HG02571 (cell line): Measurements from ENCODE around the gene BCR.

Experiments used
- ATAC-seq: cut with Tn5 transposase; IDR thresholded peaks from one replicate; pipeline ENCODE4 v1.9.1; 2021; ENCODE audit warnings: mild to moderate bottlenecking, moderate library complexity; ENCODE audit not compliant: unreplicated experiment

Gene BCR

DNA sequence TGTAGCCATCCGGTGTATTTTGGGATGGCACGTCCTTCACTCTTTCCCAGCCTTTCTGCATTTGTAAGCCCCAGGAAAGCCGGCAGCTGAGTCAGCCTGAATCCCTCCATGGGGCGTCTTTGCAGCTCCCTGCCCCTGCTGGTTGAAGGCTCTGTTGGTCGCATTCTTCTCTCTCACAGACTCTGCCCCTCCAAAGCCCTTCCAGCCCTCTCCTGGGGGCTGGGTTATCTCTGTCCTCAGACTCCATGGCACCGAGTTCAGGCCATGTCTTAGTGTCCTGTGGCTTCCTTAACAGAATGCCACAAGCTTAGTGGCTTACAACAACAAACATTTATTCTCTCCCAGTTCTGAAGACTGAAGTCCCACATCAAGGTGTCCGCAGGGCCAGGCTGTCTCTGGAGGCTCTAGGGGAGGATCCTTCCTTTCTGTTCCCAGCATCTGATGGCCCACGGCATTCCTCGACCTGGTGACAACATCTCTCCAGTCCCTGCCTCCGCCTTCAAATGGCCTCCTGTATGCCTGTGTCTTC lies 62.2 kb downstream of the BCR start:
- no peak for ATAC-seq

DNA sequence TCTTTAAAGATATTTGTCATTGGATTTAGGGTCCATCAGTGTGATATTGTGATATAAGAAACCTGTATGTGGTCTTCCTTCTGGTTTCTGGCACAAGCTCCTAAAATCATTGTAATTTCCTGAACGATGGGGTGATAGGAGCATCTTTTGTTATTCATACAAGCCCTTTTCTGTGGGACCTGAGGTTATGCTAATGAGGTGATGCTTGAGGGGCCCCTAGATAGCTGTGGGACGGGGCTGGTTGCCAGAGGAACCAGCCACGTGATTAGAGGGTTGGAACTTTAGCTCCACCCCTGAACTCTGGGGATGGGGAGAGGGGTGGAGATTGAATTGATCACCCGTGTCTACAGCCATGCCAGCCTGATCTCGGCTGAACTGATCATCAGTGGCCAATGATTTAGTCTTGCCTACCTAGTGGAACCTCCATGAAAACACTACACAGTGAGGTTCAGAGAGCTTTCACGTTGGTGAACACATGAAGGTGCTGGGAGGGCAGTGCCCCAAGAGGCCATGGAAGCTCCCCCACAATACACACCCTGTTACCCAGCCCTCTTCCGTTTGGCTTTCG lies 62.8 kb downstream of the BCR start:
- no peak for ATAC-seq

DNA sequence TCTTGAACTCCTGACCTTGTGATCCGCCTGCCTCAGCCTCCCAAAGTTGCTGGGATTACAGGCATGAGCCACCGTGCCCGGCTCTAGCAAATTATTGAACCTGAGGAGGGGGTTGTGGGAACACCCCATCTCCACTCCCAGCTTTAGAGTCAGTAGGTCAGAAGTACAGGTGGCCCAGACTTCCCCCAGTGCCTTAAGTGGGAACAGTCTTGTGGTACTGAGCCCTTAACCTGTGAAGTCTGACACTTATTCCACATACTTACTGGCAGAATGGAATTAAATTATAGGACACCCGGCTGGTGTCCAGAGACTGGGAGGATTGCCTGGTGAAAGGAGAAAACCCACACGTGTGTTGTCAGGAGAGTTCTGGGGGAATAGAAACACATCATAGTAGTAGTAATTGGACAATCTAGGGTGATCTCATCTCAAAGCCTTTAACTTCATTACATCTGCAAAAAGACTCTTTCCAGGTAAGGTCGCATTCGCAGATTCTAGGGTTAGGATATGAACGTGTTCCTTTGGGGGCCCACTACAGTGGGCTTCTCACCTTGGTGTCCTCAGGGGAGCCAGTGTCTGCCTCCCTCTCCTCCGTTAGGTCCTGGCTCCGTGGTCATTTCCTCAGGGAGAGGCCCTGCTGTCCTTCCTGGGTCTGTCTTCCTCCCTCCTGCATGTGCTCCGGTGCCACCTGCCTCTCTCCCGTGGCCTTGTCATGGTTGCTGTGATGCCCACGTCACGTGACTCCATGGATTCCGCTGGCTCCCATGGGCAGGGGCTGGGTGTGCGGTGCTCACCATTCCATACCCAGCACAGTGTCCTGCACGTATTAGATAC lies 63.8 kb downstream of the BCR start:
- no peak for ATAC-seq

DNA sequence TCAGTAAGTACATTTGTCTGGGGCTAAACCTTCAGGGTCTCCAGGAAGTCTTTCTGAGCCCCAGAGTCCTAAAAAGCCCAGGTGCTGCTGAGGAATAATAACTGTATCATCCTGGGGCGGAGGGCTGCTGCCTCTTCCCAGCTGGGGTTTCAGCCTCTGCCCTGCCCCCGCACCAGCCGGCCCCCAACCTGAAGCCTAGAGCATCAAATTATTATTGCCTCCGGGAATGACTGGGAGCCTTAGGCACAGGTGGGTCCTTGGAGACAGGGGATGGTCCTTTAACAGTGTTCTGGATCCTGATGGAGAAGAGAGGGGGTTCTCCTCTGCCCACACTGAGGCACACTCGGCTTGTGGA lies 64.4 kb downstream of the BCR start:
- no peak for ATAC-seq

DNA sequence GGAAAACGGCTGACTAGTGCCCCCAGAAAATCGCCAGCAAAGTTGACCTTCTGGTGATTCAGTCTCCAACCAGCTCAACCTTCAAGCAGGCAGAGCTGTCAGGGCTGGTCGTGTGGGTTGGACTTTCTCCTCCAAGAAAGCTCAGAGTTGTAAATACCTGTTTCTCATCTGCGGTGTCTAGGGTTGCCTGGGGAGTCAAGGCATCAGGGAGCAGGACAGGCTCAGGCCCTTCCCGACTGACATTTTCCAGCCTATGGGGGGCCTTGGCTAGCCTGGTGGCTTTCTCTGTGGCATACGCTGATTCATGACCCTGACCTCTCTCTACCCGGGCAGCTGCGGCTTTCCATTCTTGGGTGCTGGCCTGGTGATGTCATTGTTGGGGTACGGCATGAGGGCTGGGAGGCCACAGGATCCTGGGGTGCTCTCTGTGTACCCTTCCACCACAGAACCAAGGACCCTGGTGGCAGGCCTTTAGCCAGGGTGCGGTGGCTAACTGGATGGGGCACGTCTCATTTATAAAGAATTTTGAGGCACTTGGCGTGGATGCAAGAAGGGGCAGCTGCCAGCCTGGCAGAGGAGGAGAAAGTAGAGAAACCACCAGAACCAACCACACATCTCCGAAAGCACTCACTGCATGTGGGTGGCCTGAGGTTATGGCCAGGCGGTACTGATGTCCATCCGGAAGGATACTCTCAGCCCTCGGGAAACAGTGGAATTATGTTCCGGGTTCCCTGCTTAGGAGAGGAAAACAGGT lies 64.9 kb downstream of the BCR start:
- ATAC-seq, result no peak

DNA sequence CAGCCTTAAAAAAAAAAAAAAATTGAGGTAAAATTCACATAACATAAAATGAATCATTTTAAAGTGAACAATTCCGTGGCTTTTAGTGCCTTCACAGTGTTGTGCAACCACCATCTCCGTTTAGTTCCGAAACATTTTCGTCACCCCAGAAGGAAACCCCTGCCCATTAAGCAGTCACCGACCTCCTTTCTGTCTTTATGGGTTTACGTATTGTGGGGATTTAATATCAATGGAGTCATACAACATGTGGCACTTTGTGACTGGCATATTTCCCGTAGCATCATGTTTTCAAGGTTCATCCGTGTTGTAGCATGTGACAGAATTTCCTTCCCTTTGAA lies 65.5 kb downstream of the BCR start:
- no peak for ATAC-seq

DNA sequence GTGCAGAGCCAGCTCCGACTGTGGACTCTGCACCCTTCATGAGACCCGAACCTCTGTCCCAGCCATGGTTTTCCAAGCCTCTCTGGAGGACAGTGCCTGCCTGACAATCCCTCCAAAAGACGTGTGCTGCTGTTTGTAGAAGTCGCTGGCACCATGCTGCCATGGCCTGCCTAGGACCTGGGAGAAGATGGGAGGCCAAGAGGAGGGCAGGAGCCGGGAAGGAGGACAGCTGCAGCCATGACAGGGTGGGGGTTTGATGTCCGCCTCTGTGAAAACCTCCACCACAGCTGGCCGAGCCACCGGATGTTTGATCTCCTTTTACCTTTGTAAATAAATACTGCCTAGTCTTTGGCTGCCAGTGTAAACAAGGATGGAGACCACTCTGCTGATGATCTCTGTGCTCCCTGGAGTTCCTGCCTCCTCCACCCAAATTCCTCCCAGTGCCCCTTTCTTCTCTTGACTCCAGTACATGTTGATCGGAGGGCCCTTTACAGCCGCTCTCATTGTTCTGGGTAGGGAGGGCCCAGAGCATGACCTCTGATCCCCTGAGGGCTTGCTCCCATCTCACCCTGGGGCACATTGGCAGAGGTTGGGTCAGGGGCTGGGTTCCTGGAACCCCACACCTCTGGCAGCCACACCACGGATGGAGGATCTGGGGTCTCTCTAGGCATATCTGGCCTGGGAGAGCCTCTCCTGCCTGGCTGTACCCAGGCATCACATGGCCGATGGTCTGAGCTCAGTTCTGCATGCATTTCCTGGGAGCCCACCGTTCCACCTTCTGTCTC lies 66.9 kb downstream of the BCR start:
- no peak for ATAC-seq

DNA sequence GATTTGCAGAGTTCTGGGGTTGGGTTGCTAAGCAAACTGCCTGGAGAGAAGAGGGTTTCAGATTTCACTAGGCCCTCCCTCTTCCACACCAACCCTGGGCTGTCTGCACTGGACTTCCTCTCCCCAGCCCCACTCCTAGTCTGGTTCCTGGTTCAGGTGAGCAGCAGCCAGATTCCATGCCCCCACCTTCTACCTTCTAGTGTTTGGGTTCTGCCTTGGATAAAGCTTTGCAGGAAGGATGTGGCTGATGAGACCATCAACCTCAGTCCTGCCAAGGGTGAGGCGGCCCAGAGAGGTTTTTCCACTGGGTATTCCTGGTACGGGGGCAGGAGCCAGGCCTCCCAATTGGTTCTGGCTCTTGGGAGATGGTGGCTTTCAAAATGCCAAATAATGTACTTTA lies 68.3 kb downstream of the BCR start:
- ATAC-seq, result no peak

DNA sequence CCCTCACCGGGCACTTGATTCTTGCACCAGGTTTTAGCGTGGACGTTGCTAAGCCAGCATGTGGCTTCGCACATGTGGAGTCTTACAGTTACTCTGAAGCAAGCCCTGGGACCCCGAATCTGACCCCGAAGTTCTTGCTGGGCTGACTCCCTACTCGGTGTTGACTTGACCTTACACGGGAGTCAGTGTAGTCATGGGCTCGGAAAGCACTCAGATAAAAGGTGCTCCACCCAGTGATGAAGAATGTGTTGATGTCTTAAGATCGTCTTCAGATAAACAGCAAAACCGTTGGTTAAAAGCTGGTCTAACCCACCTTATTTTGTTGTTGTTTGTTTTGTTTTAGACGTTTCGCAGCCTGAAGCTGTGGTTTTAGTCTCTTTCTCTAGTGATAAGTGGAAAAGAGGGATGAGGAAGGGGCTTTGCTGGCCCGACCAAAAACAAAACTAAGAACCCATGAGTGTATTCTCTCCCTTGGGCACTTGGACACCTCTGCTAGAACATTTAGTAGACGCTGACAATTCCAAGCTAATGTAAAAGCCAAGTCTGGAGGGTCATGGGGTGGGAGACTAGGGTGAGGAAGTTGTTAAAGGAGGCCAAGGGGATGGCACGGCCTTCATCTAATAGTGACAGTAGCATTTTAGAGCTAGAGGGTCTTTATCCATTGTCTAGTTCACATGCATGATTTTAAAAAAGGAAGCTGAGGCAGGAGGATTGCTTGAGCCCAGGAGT lies 69.9 kb downstream of the BCR start:
- no peak for ATAC-seq

DNA sequence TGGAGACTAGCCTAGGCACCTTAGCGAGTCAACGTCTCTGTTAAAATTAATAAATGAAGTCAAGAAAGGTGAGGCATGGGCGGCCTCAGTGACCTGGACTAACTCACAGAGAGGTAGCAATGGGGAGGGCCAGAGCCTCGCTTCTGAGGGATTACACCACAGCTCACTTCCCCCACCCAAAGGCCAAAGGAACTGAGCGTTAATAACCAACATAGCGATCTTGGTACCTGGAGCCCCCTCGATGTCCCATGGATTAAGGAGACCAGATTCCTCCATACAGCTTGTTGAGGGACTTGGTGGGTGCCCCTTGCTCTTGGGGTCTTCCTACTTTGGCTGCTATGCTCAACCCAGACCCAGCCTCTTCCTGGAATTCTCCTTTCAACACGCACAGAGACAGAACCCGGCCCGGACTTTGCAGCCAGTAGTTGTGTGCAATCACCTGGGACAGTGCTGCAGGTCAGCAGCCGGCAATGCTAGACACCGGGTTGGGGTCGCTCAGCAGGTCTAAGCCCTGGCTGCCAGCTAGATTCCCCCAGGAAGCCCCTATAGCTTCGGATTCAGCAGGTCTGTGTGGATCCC lies 70.6 kb downstream of the BCR start:
- ATAC-seq, result no peak

DNA sequence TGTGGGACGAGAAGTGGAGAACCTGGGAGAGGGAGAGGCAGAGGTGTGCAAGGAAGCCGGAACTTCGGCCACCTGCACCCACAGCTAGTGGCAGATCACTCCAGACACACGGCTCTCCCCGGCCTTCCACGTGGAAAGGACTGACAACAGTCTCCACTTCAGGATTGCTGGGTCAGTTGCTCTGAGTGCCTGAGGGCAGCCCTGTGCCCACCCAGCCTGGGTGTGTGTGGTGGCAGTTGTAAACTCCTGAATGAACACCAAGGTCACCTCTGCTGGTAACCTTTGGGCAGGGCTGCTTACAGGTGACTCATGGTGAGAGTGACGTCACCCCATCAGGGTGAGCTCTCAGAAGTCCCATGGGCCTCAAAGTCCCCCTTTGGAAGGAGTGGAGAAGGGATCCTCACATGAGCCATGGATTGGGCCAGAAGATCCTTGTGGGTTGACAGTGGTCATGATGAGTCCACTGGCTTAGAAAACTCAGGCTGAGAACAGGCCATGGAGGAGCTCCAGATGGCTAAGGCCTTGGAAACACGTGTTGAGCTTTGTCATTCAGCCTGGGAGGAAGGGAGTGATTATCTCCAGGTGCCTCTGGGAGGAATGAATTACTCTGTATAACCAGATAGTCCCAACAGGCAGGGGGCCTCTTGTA lies 71.3 kb downstream of the BCR start:
- ATAC-seq, result no peak

DNA sequence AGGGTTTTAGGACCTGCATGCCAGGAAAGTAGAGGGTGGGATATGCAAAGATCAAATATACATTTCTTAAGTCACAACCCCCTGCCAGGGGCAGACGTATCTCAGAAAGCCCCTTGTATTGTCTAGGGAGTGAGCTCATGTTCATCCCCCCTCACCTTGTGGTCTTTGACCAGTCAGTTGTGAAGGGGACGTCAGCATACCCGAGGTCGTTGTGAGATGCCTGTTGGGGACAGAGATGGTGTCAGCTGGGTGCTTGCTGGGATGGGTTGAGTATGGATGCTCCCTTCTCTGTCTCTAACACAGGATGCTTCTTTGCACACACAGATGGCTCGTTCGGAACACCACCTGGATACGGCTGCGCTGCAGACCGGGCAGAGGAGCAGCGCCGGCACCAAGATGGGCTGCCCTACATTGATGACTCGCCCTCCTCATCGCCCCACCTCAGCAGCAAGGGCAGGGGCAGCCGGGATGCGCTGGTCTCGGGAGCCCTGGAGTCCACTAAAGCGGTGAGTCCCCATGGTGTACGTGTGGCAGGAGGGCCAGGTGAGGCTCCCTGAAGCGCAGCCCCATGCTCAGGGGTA lies 73.3 kb downstream of the BCR start:
- ATAC-seq, result no peak

DNA sequence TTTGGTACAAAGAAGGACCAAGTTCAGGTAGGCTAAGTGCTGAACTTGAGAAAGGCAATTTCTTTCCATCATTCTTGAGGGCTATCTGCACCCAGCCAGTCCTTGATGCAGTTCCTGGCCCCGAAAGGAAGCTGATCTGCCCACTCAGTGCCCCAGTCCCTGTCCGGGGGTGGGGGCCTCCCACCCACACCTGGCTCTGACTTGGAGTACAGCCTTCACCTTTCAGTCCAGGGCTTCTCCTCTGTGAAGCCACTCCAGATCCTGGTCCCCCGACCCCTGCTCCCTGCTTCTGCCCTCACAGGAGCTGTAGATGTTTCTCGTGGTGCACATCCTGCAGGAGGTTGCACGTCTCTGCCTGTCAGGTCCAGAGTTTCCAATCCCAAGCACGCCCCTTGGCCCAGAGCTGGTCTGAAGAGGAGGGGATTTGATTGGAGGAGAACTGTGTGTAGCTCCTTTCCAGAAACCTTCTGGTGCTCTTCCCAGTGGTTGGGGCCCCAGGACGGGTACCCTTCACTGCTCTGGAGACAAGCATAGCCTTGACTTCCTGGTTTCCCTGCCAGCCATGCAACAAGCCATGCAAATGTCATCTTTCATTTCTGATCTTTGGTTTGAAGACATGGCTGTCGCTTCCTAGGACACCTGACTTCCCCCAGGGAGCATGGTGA lies 75.3 kb downstream of the BCR start:
- no peak for ATAC-seq

DNA sequence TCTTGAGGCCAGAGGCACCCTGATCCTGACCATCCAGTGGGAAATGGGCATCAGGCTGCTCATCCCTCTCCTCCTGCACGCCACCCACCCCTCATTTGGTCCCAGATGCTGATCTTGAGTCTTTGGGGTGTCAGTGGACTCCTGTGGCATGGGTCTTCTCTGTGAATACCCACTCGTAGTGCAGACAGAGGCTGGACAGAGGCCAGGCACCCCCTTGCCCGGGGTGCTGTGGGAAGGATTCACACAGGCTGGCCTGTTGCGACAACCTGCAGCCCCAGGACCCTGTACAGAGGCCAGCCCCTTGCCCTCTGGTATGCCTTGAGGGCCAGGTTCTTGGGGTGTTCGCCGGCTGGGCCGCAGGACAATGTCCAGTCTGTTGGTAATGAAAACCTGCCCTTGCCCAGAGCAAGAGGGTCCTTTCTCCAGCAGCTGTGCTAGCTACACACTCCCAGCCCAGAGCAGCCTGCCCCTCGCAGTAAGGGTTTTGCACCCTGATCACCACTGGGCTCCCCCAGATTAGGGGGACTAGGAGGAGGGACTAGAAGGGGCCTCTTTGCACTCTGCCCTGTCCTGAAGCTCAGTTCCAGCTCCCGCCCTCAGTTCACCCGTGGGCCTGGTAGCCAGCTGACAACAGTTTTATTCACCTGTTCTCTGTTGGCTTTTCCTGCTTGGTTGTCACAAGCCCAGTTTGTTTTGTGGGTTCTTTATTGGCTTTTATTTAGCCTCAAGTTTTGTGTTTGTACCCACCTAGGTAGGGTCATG lies 76.0 kb downstream of the BCR start:
- no peak for ATAC-seq

DNA sequence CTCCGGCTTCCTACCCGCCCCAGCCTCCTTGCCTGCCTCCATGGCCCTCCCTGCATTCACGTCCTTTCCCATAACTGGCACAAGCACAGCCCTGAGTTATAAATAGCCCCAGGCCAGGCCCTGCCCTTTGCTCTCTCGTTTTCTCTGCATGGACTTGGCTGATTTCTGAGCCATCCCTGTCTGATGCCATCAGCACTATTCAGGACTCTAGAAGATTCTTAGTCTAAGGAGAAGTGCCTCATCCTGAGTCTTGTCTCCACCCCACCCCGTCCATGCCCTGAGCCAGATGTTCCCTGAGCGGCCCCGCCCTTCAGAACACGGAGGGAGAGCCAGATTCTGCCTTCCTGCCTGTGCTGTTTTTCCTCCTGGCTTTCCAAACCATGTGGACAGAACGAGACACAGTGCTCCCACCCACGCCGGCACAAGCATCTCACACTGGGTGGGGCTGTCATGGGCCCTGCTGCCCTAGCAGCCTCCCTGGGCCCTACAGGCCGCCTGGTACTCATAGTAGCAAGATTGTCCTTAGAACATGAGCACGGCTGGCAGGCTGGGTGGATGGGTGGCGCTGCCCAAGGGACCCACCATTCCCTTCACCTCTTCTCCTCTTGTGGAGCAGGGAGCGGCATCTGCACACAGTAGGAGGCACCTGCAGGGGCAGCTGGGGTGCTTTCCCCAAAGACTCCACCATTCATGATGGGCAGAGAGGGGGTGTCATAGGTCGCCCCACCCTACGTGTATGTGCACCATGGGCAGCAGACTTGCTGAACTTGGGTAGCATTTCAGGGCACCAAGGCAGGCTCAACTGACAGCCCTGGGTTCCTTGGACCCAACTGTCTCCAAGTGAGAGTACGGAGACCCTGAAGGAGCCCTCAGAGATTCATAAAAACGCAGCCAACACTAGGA lies 76.9 kb downstream of the BCR start:
- ATAC-seq, result no peak

DNA sequence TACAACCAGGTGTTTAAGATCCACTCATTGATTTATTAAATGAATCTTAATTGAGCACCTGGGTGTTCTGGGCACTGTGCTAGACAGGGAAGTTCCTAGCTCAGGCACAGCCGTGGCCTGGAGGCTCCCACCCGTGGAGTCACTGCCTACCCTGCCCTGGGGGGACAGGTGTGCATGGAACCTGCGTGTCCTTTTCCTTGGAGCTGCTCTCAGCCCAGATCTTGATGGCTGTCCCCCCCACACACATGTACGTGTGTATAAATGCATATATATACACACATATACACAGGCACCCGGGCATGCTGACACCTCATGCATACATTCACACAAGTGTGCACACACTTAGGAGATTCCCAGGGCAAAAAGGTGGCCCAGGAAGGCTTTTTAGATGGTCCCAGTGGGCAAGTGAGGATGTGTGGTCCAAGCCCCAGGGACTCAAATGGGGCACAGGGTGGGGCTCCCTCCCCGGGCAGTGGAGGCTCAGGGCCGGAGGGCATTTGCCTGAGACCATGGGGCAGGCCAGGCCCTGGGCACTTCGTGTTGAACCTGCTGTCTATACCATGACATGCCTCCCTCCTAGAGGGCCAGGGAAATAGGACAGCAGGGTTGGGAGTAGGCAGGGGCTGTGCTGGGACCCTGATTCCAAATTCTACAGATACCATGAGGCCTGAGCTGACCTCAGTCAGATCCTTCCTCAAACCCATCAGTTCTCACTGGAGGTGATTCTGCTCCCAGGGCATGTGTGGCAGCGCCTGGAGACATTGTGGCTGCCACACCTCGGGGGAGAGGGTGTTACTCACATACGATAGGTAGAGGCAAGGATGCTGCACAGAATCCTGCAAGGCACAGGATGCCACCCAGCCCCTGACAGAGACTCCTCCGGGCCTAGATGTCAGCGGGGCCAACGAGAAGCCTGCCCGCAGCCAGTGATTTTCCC lies 77.8 kb downstream of the BCR start:
- ATAC-seq, result no peak
